Mesenchymal stem cell (in vitro differentiated cells and primary cell): ENCODE measurements around the gene FRMD4A.
"Not testable (repeated sequence)": the region's sequence is repeated elsewhere in the genome, so short reads cannot be mapped to it uniquely, and the experiment has no call there.

Experiments
- DNase-seq: peaks from one replicate; pipeline ENCODE4 v3.0.0-alpha.2; 2013
- H2AFZ ChIP-seq: one replicate; pipeline ENCODE4 v1.6.1; 2013; ENCODE audit warnings: low read depth, mild to moderate bottlenecking, control low read depth, inconsistent platforms, low read length, moderate library complexity
- H2AK5ac ChIP-seq: 2 replicates; pipeline ENCODE4 v1.6.1; 2013; ENCODE audit warnings: low read length, moderate library complexity, mild to moderate bottlenecking, inconsistent platforms; ENCODE audit not compliant: severe bottlenecking
- H2BK120ac ChIP-seq: one replicate; pipeline ENCODE4 v1.6.1; 2013; ENCODE audit warnings: low read depth, mild to moderate bottlenecking, inconsistent platforms, low read length, moderate library complexity
- H2BK12ac ChIP-seq, 2 experiments: one replicate each; pipeline ENCODE4 v1.6.1; 2013; ENCODE audit warnings: inconsistent platforms in 2 of 2, low read length in 2 of 2, mild to moderate bottlenecking in 2 of 2, moderate library complexity in 2 of 2, control low read depth in 1 of 2
- H2BK15ac ChIP-seq: one replicate; pipeline ENCODE4 v1.6.1; 2013; ENCODE audit warnings: mild to moderate bottlenecking, low read depth, inconsistent platforms; ENCODE audit not compliant: poor library complexity, severe bottlenecking
- H2BK5ac ChIP-seq: 2 replicates; pipeline ENCODE4 v1.6.1; 2013; ENCODE audit warnings: low read depth, mild to moderate bottlenecking, low read length, control low read depth, inconsistent platforms; ENCODE audit not compliant: poor library complexity, severe bottlenecking
- H3K14ac ChIP-seq, 2 experiments: one replicate each; pipeline ENCODE4 v1.6.1; 2013; ENCODE audit warnings: inconsistent platforms in 2 of 2, low read length in 2 of 2, control low read depth in 1 of 2, mild to moderate bottlenecking in 1 of 2, moderate library complexity in 1 of 2
- H3K18ac ChIP-seq, 2 experiments: one replicate each; pipeline ENCODE4 v1.6.1; 2013; ENCODE audit warnings: inconsistent platforms in 2 of 2, low read length in 2 of 2, control low read depth in 1 of 2, low read depth in 1 of 2, mild to moderate bottlenecking in 1 of 2
- H3K23ac ChIP-seq, 2 experiments: one replicate each; pipeline ENCODE4 v1.6.1; 2013; ENCODE audit warnings: inconsistent platforms in 2 of 2, low read length in 2 of 2, mild to moderate bottlenecking in 2 of 2, moderate library complexity in 2 of 2, control low read depth in 1 of 2
- H3K27ac ChIP-seq: 2 replicates; pipeline ENCODE4 v1.5.1; 2013; ENCODE audit warnings: mild to moderate bottlenecking, moderate library complexity, low read length, control low read depth, inconsistent platforms; ENCODE audit not compliant: poor library complexity, severe bottlenecking
- H3K27me3 ChIP-seq, 2 experiments: 2 replicates each; pipeline versions ENCODE4 v1.6.1 to v1.7.0; 2013; ENCODE audit warnings: low read length in 2 of 2, mild to moderate bottlenecking in 2 of 2, moderate library complexity in 2 of 2, control low read depth in 1 of 2, inconsistent platforms in 1 of 2; ENCODE audit not compliant: control insufficient read depth in 1 of 2, insufficient read depth in 1 of 2
- H3K36me3 ChIP-seq, 2 experiments: 2 replicates each; pipeline versions ENCODE4 v1.6.1 to v1.7.0; 2013; ENCODE audit warnings: low read length in 2 of 2, control low read depth in 1 of 2, inconsistent platforms in 1 of 2, low read depth in 1 of 2, mild to moderate bottlenecking in 1 of 2; ENCODE audit not compliant: insufficient read depth in 2 of 2, control insufficient read depth in 1 of 2
- H3K4ac ChIP-seq, 2 experiments: one replicate each; pipeline ENCODE4 v1.6.1; 2013; ENCODE audit warnings: inconsistent platforms in 2 of 2, low read length in 2 of 2, mild to moderate bottlenecking in 2 of 2, moderate library complexity in 2 of 2, control low read depth in 1 of 2, low read depth in 1 of 2
- H3K4me1 ChIP-seq: 2 replicates; pipeline ENCODE4 v1.6.1; 2013; ENCODE audit warnings: low read depth, low read length, control low read depth; ENCODE audit not compliant: control insufficient read depth, insufficient read depth
- H3K4me2 ChIP-seq: 2 replicates; pipeline ENCODE4 v1.6.1; 2013; ENCODE audit warnings: low read length, mild to moderate bottlenecking, inconsistent platforms; ENCODE audit not compliant: poor library complexity, severe bottlenecking
- H3K4me3 ChIP-seq, 2 experiments: 2 replicates each; pipeline versions ENCODE4 v1.5.1 to v1.7.0; 2013; ENCODE audit warnings: low read length in 2 of 2, mild to moderate bottlenecking in 2 of 2, control low read depth in 1 of 2, low read depth in 1 of 2; ENCODE audit not compliant: insufficient read depth in 1 of 2
- H3K79me1 ChIP-seq: replicated peaks from 2 replicates; pipeline ENCODE4 v1.6.1; 2013; ENCODE audit warnings: mild to moderate bottlenecking, control low read depth, low read length, inconsistent platforms; ENCODE audit not compliant: poor library complexity, severe bottlenecking
- H3K9ac ChIP-seq: 2 replicates; pipeline ENCODE4 v1.7.0; 2013; ENCODE audit warnings: mild to moderate bottlenecking, low read length, moderate library complexity
- H3K9me3 ChIP-seq: 2 replicates; pipeline ENCODE4 v1.7.0; 2013; ENCODE audit warnings: mild to moderate bottlenecking, low read length; ENCODE audit not compliant: control insufficient read depth
- H4K8ac ChIP-seq: one replicate; pipeline ENCODE4 v1.6.1; 2013; ENCODE audit warnings: inconsistent platforms, mild to moderate bottlenecking, low read length, moderate library complexity
- H4K91ac ChIP-seq: one replicate; pipeline ENCODE4 v1.6.1; 2013; ENCODE audit warnings: mild to moderate bottlenecking, low read length, inconsistent platforms
- WGBS: methylation state at CpG from one replicate; pipeline ENCODE4 v1.1.7; 2013; ENCODE audit warnings: mixed read lengths; 5-methylcytosine and 5-hydroxymethylcytosine counted together

Gene FRMD4A

GRCh38 chr10:13956826-13957225 is 373.9 kb downstream of the FRMD4A start:
- Histone ChIP-seq H4K8ac (no peak overlapping the region), H3K4ac (no peak overlapping the region), H3K27ac (no peak overlapping the region), H3K27me3 (no peaks in the 10 kb centered on the region), H3K4me3 (no peak overlapping the region), H4K91ac (no peak overlapping the region), H3K36me3 (no peaks in the 10 kb centered on the region), H3K14ac (no peak overlapping the region), H3K4me2 (no peak overlapping the region), H3K79me1 (no peaks in the 10 kb centered on the region), H3K4me1 (peaks cover 8% of the 10 kb centered on the region), H3K18ac (peak overlapping the region; percentile 16 to 28), H3K9ac (peak overlapping the region; percentile 72), H2AFZ (no peak overlapping the region), H2BK5ac (no peak overlapping the region), H2BK15ac (no peak overlapping the region), H2BK12ac (peak overlapping the region in 1 of 2 experiments; percentile 63), H2AK5ac (peak overlapping the region; percentile 60), H3K23ac (no peak overlapping the region), H3K9me3 (no peaks in the 10 kb centered on the region), H2BK120ac (no peak overlapping the region)
- WGBS = 60% methylated on average over 8 of the region's 8 CpGs
- peak; percentile 86 for DNase-seq

GRCh38 chr10:13955409-13956068 is 375.2 kb downstream of the FRMD4A start:
- Histone ChIP-seq H3K4me2 (no peak overlapping the region), H2BK12ac (no peak overlapping the region), H2BK15ac (no peak overlapping the region), H2BK5ac (no peak overlapping the region), H2AK5ac (no peak overlapping the region), H2BK120ac (no peak overlapping the region), H3K18ac (no peak overlapping the region), H4K91ac (no peak overlapping the region), H3K9me3 (no peaks in the 10 kb centered on the region), H3K4me3 (no peak overlapping the region), H3K27me3 (no peaks in the 10 kb centered on the region), H3K4ac (no peak overlapping the region), H3K23ac (no peak overlapping the region), H3K9ac (no peak overlapping the region), H3K79me1 (no peaks in the 10 kb centered on the region), H4K8ac (no peak overlapping the region), H3K14ac (no peak overlapping the region), H3K27ac (no peak overlapping the region), H3K36me3 (no peaks in the 10 kb centered on the region), H3K4me1 (peaks cover 11% of the 10 kb centered on the region), H2AFZ (no peak overlapping the region)
- no peak for DNase-seq
- WGBS = 92% methylated on average over 7 of the region's 7 CpGs

DNA sequence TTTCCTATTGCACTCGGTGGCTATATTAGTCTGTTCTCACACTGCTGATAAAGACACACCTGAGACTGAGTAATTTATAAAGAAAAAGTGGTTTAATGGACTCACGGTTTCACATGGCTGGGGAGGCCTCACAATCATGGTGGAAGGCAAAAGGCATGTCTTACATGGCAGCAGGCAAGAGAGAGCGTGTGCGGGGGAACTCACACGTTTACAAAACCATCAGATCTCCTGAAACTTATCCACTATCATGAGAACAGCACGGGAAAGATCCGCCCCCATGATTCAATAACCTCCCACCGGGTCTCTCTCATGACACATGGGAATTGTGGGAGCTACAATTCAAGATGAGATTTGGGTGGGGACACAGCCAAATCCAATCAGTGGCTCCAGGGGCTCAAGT is 376.5 kb downstream of the FRMD4A start:
- not testable (repeated sequence) for H2BK15ac ChIP-seq, H3K23ac ChIP-seq, H3K9ac ChIP-seq, H3K4me3 ChIP-seq, H3K4ac ChIP-seq, H3K4me1 ChIP-seq, H3K27me3 ChIP-seq, H3K18ac ChIP-seq, H2AFZ ChIP-seq, H4K91ac ChIP-seq, H4K8ac ChIP-seq, H3K14ac ChIP-seq, DNase-seq, H3K36me3 ChIP-seq, H2BK12ac ChIP-seq, H3K4me2 ChIP-seq, H3K9me3 ChIP-seq, H2BK5ac ChIP-seq, H3K27ac ChIP-seq, H3K79me1 ChIP-seq, H2BK120ac ChIP-seq
- WGBS = 98% methylated on average over 6 of the region's 8 CpGs
- H2AK5ac ChIP-seq = peak overlapping the region; percentile 83

- Histone ChIP-seq H3K9ac (no peak overlapping the region), H3K4me2 (no peak overlapping the region), H3K23ac (no peak overlapping the region), H3K18ac (no peak overlapping the region), H3K27ac (no peak overlapping the region), H3K4me3 (no peak overlapping the region), H2BK5ac (no peak overlapping the region), H2AFZ (no peak overlapping the region), H3K9me3 (no peaks in the 10 kb centered on the region), H3K27me3 (no peaks in the 10 kb centered on the region), H3K14ac (no peak overlapping the region), H3K36me3 (no peaks in the 10 kb centered on the region), H2AK5ac (peak overlapping the region; percentile 47), H2BK15ac (no peak overlapping the region), H3K79me1 (no peaks in the 10 kb centered on the region), H3K4me1 (peaks cover 3% of the 10 kb centered on the region), H2BK12ac (no peak overlapping the region), H4K8ac (no peak overlapping the region), H3K4ac (no peak overlapping the region), H2BK120ac (no peak overlapping the region), H4K91ac (no peak overlapping the region)
- WGBS = 100% methylated on average over 1 of the region's 4 CpGs
- no peak for DNase-seq
Measured at GRCh38 chr10:13953371-13953770, 377.4 kb downstream of the FRMD4A start.
